ENCODE results near the gene CACUL1. TPM values are rescaled to one million over a fixed set of nuclear protein-coding genes. Genes with fewer than 3 reads are reported as not detected.
A peak's percentile ranks its signal among the peaks of the same experiment; 100 is the strongest.

The CACUL1 gene
- total RNA-seq, 1 experiment from 2014 or later: 38.5 TPM

DNA sequence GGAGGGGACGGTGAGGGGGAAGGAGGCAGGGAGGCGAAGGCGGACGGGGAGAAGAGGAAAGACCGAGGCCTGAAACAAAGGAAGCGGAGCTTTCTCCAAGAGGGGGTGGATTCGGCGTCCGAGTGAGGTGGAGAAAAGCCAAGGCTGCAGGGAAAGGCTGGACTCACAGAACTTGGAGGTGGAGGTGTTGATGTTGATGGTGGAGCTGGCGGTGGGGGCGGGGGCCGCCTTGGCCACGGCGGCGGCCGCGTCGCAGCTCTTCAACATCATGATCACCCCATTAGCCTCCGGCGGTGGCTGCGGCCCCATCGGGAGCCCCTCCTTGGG lies 578 bp downstream of the CACUL1 start:
- Histone ChIP-seq H3K9ac (ENCODE audit: extremely low read depth, insufficient read length, low read length) (peak overlapping the region; percentile 91), H3K18ac (ENCODE audit: insufficient read length, low read depth, low read length) (peak overlapping the region; percentile 96), H3K27me3 (ENCODE audit: insufficient read depth, low read length) (no peaks in the 10 kb centered on the region), H2BK15ac (ENCODE audit: low read depth, low read length) (no peak overlapping the region), H4K91ac (ENCODE audit: insufficient read length, low read depth, low read length) (no peak overlapping the region), H2BK5ac (ENCODE audit: insufficient read length, low read length) (peak overlapping the region; percentile 64), H3K56ac (ENCODE audit: insufficient read length, low read depth, low read length) (no peak overlapping the region), H3T11ph (ENCODE audit: low read length) (no peak overlapping the region), H2AFZ (ENCODE audit: low read length) (no peak overlapping the region), H3K27ac (ENCODE audit: insufficient read length, low read depth, low read length) (peak overlapping the region; percentile 54), H3K79me1 (ENCODE audit: insufficient read depth, low read depth, low read length, poor library complexity, severe bottlenecking) (no peaks in the 10 kb centered on the region), H4K5ac (ENCODE audit: insufficient read length, low read depth, low read length) (no peak overlapping the region), H3K9me3 (ENCODE audit: control insufficient read depth, low read depth, low read length) (no peaks in the 10 kb centered on the region), H4K8ac (replicated peaks; ENCODE audit: insufficient read length, low read depth, low read length) (no peak overlapping the region), H3K23ac (ENCODE audit: insufficient read length, low read depth, low read length) (no peak overlapping the region), H2AK5ac (ENCODE audit: insufficient read length, low read length) (no peak overlapping the region), H2BK12ac (ENCODE audit: insufficient read length, low read depth, low read length) (no peak overlapping the region), H3K4me2 (ENCODE audit: insufficient read depth, insufficient read length, low read length) (peak overlapping the region; percentile 100), H4K20me1 (ENCODE audit: control insufficient read depth, insufficient read depth, insufficient read length) (no peaks in the 10 kb centered on the region), H3K23me2 (ENCODE audit: insufficient read length, low read depth, low read length, poor library complexity, severe bottlenecking) (peaks cover 15% of the 10 kb centered on the region), H3K14ac (ENCODE audit: insufficient read depth, low read length) (peak overlapping the region; percentile 98), H2BK20ac (ENCODE audit: low read depth, low read length, poor library complexity, severe bottlenecking) (no peak overlapping the region), H3K4me1 (ENCODE audit: insufficient read depth, low read length) (no peaks in the 10 kb centered on the region; the same call in 1 of the 2 replicates), H3K4ac (ENCODE audit: low read depth, low read length) (no peak overlapping the region), H2BK120ac (ENCODE audit: low read depth, low read length, poor library complexity, severe bottlenecking) (no peak overlapping the region), H3K79me2 (ENCODE audit: insufficient read depth, low read length) (peaks cover 31% of the 10 kb centered on the region; the same call in 1 of the 2 replicates)
- WGBS (ENCODE audit: extremely low coverage, insufficient read length, low lambda C conversion rate): no CpG with 5 or more reads among the region's 22 CpGs
- H3K9me3 Mint-ChIP-seq: no peaks in the 10 kb centered on the region
- H3K27ac Mint-ChIP-seq: peak overlapping the region; percentile 98 to 99 (median 99)
- TF ChIP-seq, protein P1, sequence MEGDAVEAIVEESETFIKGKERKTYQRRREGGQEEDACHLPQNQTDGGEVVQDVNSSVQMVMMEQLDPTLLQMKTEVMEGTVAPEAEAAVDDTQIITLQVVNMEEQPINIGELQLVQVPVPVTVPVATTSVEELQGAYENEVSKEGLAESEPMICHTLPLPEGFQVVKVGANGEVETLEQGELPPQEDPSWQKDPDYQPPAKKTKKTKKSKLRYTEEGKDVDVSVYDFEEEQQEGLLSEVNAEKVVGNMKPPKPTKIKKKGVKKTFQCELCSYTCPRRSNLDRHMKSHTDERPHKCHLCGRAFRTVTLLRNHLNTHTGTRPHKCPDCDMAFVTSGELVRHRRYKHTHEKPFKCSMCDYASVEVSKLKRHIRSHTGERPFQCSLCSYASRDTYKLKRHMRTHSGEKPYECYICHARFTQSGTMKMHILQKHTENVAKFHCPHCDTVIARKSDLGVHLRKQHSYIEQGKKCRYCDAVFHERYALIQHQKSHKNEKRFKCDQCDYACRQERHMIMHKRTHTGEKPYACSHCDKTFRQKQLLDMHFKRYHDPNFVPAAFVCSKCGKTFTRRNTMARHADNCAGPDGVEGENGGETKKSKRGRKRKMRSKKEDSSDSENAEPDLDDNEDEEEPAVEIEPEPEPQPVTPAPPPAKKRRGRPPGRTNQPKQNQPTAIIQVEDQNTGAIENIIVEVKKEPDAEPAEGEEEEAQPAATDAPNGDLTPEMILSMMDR (conservative IDR thresholded peaks at IDR 0.05): no peak
- peaks cover 16% of the 10 kb centered on the region for H3K27me3 Mint-ChIP-seq (ENCODE audit: low read depth)
- peak overlapping the region; percentile 98 for H3K4me3 Mint-ChIP-seq
- H3K4me1 Mint-ChIP-seq: peaks cover 15 to 16% of the 10 kb centered on the region in 2 experiments
- DNase-seq: peak; percentile 70
- peaks cover 0 to 5% (median 0%) of the 10 kb centered on the region in 3 experiments; a peak in 4 of 7 replicates for H3K36me3 Mint-ChIP-seq (ENCODE audit: insufficient read depth in 1 of 3, low read depth in 3 of 3)

Measured in H9 (cell line).